ENCODE data around the gene SLC39A11.

GRCh38 chr17:73067075-73067474 lies 25.4 kb downstream of the SLC39A11 start:
- TF ChIP-seq, protein P1, sequence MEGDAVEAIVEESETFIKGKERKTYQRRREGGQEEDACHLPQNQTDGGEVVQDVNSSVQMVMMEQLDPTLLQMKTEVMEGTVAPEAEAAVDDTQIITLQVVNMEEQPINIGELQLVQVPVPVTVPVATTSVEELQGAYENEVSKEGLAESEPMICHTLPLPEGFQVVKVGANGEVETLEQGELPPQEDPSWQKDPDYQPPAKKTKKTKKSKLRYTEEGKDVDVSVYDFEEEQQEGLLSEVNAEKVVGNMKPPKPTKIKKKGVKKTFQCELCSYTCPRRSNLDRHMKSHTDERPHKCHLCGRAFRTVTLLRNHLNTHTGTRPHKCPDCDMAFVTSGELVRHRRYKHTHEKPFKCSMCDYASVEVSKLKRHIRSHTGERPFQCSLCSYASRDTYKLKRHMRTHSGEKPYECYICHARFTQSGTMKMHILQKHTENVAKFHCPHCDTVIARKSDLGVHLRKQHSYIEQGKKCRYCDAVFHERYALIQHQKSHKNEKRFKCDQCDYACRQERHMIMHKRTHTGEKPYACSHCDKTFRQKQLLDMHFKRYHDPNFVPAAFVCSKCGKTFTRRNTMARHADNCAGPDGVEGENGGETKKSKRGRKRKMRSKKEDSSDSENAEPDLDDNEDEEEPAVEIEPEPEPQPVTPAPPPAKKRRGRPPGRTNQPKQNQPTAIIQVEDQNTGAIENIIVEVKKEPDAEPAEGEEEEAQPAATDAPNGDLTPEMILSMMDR (IDR thresholded peaks at IDR 0.05): no peak
- TF ChIP-seq EP300 (IDR thresholded peaks at IDR 0.05): no peak

All from upper lobe of left lung (tissue), 4 donors.